ENCODE data around the gene GAB2.

The GAB2 gene

DNA sequence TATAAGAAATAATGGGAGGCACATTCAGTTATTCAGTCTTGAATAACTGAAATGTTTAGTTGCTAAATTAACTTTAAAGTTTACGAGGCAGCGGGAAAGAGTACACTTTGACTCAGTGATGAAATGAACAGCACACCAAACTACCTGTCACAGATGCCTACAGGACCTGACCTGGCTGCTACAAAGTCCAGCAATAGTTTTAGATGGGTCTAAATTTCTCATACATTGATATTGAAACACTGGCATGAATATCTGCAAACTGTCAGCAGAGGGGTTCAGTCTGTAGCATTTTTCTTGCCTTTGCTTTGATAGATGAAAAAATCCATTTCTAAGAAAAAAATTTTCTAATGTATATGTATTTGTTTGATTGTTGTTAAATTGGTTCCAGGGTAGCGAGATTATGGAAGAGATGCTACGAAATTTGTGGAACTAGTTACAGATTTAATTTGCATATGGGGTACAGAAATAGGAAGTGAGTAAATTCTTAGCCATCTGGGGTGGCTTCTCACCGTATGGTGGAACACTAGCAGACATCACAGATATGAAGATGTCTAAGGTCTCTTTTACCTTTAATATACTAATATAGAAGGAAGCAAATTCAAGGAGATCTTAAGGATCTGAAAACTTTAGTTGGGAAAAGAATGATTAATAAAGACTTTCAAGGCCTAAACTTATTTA lies 20.8 kb upstream of the GAB2 start:
- no peak overlapping the region for H3K27ac ChIP-seq
- TF ChIP-seq, protein P1, sequence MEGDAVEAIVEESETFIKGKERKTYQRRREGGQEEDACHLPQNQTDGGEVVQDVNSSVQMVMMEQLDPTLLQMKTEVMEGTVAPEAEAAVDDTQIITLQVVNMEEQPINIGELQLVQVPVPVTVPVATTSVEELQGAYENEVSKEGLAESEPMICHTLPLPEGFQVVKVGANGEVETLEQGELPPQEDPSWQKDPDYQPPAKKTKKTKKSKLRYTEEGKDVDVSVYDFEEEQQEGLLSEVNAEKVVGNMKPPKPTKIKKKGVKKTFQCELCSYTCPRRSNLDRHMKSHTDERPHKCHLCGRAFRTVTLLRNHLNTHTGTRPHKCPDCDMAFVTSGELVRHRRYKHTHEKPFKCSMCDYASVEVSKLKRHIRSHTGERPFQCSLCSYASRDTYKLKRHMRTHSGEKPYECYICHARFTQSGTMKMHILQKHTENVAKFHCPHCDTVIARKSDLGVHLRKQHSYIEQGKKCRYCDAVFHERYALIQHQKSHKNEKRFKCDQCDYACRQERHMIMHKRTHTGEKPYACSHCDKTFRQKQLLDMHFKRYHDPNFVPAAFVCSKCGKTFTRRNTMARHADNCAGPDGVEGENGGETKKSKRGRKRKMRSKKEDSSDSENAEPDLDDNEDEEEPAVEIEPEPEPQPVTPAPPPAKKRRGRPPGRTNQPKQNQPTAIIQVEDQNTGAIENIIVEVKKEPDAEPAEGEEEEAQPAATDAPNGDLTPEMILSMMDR (conservative IDR thresholded peaks at IDR 0.05) = no peak
- no peak for TF ChIP-seq ZFX (IDR thresholded peaks at IDR 0.05)

DNA sequence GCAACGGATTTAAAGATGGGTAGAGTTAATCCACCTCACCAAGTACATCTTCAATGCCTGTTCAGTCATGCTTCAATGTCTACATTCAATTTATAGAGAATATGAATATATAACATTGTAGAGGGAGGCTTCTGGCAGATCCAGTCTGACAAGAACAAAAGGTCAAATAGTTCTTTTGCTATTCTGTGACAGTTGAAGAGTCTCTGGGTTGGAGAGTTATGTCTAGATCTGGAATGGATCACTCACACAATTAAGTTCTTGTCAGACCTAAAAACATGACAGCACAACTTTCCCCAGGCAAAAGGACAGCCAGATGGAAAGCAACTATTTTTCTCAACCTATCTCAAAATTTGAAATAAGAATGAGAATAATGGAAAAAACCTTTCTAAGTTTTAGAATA lies 15.3 kb upstream of the GAB2 start:
- TF ChIP-seq, protein P1 (conservative IDR thresholded peaks at IDR 0.05) = no peak
- TF ChIP-seq ZFX (IDR thresholded peaks at IDR 0.05) = no peak
- H3K27ac ChIP-seq = no peak overlapping the region

DNA sequence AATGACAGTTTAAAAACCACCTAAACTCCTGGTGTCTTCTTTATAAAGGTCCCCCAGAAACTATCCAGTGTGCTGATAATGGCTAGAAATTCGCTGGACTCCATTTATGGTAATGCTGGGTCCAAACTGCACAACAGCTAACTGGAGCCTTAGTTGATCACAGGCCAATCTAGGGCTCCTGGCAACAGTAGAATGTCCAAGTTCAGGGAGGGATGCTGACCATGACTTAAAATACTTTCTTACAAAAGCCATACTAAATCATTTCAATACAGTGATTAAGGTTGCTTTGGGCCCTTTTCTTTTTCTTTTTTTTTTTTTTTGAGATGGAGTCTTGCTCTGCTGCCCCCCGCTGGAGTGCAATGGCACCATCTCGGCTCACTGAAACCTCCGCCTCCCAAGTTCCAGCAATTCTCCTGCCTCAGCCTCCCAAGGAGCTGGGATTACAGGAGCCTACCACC lies 14.5 kb upstream of the GAB2 start:
- TF ChIP-seq, protein P1 (conservative IDR thresholded peaks at IDR 0.05) = peak; percentile 76
- TF ChIP-seq ZFX (IDR thresholded peaks at IDR 0.05) = no peak
- no peak overlapping the region for H3K27ac ChIP-seq

DNA sequence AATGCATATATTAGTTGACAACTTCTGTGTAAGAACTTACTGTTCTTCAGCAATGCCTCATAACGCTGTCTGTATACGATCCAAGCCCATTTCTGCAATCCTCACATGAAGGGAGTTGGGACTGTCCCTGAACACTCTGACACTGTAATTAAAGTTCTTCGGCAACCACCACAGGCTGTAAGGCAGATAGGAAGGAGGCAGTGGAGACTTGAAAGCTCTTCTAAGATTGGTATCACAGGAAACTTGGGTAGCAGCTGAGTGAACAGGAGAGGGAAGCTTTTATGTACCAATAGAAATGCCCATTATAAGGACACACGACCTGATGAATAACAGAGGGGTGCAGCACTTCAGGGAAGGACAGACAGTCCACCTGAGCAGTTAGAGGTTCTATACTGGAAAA lies 12.0 kb upstream of the GAB2 start:
- TF ChIP-seq ZFX (IDR thresholded peaks at IDR 0.05) = no peak
- TF ChIP-seq, protein P1 (conservative IDR thresholded peaks at IDR 0.05) = no peak
- H3K27ac ChIP-seq = no peak overlapping the region

DNA sequence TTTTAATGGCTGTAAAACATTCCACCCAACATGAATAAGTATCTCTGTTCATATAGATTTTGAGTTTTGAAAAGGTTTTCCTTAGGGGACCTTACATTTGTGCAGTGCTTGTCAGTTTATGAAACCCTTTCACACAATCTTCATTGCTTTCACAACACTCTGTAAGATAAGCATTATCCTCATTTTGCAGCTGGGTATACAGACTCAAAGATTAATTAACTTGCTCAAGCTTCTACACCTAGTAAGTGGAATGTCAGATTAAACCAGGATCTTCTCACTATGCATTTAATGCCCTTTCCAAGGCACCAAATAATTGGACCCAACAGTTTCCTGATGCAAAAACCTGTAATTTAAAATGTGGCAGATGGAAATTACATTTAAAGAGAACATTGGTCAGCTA lies 11.6 kb upstream of the GAB2 start:
- TF ChIP-seq, protein P1 (conservative IDR thresholded peaks at IDR 0.05) = no peak
- no peak for TF ChIP-seq ZFX (IDR thresholded peaks at IDR 0.05)
- H3K27ac ChIP-seq = no peak overlapping the region

DNA sequence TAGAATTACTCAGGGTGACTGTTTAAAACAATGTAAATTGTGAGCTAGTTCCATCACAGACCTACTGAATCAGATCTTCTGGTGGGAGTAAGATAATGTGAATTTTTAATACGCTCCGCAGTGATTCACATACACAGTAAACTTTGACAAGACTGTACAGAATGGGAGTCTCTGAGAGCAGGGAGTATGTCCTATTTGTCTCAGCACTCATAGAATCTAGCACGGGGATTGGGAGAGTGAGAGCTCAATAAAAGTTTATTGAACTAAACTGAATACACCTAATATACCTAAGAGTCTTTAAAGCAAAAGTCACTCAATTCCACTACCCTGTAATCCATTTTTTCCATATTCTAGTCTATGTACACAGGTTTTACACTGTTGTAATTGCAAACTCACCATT lies 11.2 kb upstream of the GAB2 start:
- no peak for TF ChIP-seq ZFX (IDR thresholded peaks at IDR 0.05)
- TF ChIP-seq, protein P1 (conservative IDR thresholded peaks at IDR 0.05) = no peak
- H3K27ac ChIP-seq = no peak overlapping the region

DNA sequence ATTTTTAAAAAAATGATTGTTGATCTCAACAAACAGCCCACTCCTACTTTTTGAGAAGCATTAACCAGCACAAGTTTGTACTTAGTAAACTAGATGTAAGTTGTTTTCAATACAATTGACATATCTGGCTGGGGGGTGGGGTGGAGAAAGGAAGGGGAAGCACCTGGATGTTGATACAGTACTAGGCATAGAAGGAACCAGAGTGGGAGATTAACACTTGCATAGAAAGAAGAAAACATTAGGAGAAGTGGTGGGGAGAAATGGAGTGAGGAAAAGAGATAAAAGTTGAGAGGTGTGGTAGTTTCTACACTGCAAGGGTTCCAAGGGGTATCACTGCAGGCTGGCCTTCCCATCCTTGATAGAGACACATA lies 10.6 kb upstream of the GAB2 start:
- TF ChIP-seq, protein P1 (conservative IDR thresholded peaks at IDR 0.05) = no peak
- no peak for TF ChIP-seq ZFX (IDR thresholded peaks at IDR 0.05)
- H3K27ac ChIP-seq = no peak overlapping the region
